ENCODE data around the gene XCL2. TPM values are rescaled to one million over a fixed set of nuclear protein-coding genes. Genes with fewer than 3 reads are reported as not detected.
A peak's percentile ranks its signal among the peaks of the same experiment; 100 is the strongest.
"Not testable (repeated sequence)": the region's sequence is repeated elsewhere in the genome, so short reads cannot be mapped to it uniquely, and the experiment has no call there.

XCL2 gene
- total RNA-seq, 1 donor from 2014 or later: not detected

GRCh38 chr1:168556647-168557046 is 12.8 kb upstream of the XCL2 start:
- no peak for DNase-seq (ENCODE audit: low spot score)

- no peak for DNase-seq (ENCODE audit: low spot score)
Observed at GRCh38 chr1:168555508-168556046, 11.8 kb upstream of the XCL2 start.

- DNase-seq (ENCODE audit: low spot score): no peak
Observed at GRCh38 chr1:168554603-168555483, 11.0 kb upstream of the XCL2 start.

GRCh38 chr1:168553680-168554553 is 10.1 kb upstream of the XCL2 start:
- no peak for DNase-seq (ENCODE audit: low spot score)

GRCh38 chr1:168552961-168553360 is 9.2 kb upstream of the XCL2 start:
- DNase-seq (ENCODE audit: low spot score): no peak

- DNase-seq (ENCODE audit: low spot score): no peak
Observed at GRCh38 chr1:168551688-168552087, 7.9 kb upstream of the XCL2 start.

GRCh38 chr1:168550971-168551370 is 7.2 kb upstream of the XCL2 start:
- no peak for DNase-seq (ENCODE audit: low spot score)

GRCh38 chr1:168546553-168546895 is 2.7 kb upstream of the XCL2 start:
- not testable (repeated sequence) for DNase-seq (ENCODE audit: low spot score)

- peak; percentile 61 for DNase-seq (ENCODE audit: low spot score)
Observed at GRCh38 chr1:168545678-168546552, 2.1 kb upstream of the XCL2 start.

- DNase-seq (ENCODE audit: low spot score): not testable (repeated sequence)
Observed at GRCh38 chr1:168542978-168543377, 819 bp downstream of the XCL2 start.

- DNase-seq (ENCODE audit: low spot score): not testable (repeated sequence)
Observed at GRCh38 chr1:168540798-168541197, 3.0 kb downstream of the XCL2 start.

- DNase-seq (ENCODE audit: low spot score): no peak
Observed at GRCh38 chr1:168535536-168535935, 8.3 kb downstream of the XCL2 start.

GRCh38 chr1:168531615-168532345 is 12.0 kb downstream of the XCL2 start:
- DNase-seq (ENCODE audit: low spot score): no peak

GRCh38 chr1:168529518-168529917 is 14.3 kb downstream of the XCL2 start:
- DNase-seq (ENCODE audit: low spot score): no peak

GRCh38 chr1:168521401-168522000 is 22.3 kb downstream of the XCL2 start:
- DNase-seq (ENCODE audit: low spot score): no peak

GRCh38 chr1:168520832-168521231 is 23.0 kb downstream of the XCL2 start:
- DNase-seq (ENCODE audit: low spot score): no peak

GRCh38 chr1:168520052-168520751 is 23.6 kb downstream of the XCL2 start:
- DNase-seq (ENCODE audit: low spot score): no peak

- no peak for DNase-seq (ENCODE audit: low spot score)
Observed at GRCh38 chr1:168518813-168519212, 25.0 kb downstream of the XCL2 start.

GRCh38 chr1:168518201-168518689 is 25.6 kb downstream of the XCL2 start:
- DNase-seq (ENCODE audit: low spot score): no peak

GRCh38 chr1:168514455-168514854 is 29.3 kb downstream of the XCL2 start:
- no peak for DNase-seq (ENCODE audit: low spot score)

Measured in mucosa of gallbladder (tissue), 1 donor.